ENCODE results near the gene FGGY.
"Not testable (repeated sequence)": the region's sequence is repeated elsewhere in the genome, so short reads cannot be mapped to it uniquely, and the experiment has no call there.

FGGY gene

DNA sequence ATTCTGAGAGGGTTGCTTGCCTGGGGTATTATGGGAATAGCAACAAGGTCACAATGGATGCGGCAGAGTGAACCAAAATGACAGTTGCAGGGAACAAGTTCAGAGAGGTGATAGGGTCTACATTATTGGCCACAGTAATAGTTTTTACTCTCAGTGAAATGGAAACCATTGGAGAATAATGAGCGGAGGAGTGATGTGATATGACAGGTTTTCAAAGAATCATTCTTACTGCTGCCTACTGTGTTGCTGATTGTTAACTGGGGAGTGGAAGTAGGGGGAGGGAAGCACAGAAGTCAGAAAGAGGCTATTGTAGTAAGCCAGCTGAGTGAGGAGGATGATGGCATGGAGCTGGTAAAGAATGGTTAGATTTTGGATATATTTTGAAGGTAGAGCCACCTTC is 322.7 kb downstream of the FGGY start:
- no peaks in the 10 kb centered on the region for H3K36me3 ChIP-seq (ENCODE audit: insufficient read depth, low read depth, low read length)
- no peak overlapping the region for H3K27ac ChIP-seq (ENCODE audit: low read length)
- no peaks in the 10 kb centered on the region for H3K27me3 ChIP-seq (ENCODE audit: insufficient read depth, low read length)
- no peaks in the 10 kb centered on the region for H3K4me1 ChIP-seq (ENCODE audit: insufficient read depth, low read length)
- no peak overlapping the region for H3K4me3 ChIP-seq (ENCODE audit: low read length)
- H3K9me3 ChIP-seq (ENCODE audit: insufficient read depth, low read depth, low read length), result no peaks in the 10 kb centered on the region
- H3K9ac ChIP-seq (ENCODE audit: low read depth, low read length), result no peak overlapping the region

DNA sequence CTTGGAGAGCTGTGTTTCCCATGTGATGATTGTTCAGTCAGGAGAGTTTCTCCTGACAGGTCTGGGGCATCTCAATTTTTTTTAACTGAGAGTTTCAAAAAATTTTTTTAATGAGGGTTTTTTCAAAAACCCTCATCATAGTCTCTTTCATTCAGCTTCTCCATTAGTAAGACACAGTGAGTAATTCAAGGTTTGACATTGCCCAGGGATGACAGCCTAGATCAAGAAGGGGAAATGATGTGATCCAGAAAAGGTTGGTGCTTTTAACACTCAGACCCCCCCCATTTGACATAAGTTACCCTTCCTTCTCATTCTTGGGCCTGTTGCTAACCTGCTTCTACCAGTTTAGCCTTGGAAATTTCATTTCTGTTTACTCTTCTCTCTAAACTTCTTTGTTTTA is 328.5 kb downstream of the FGGY start:
- Histone ChIP-seq H3K36me3 (ENCODE audit: insufficient read depth, low read depth, low read length) (no peaks in the 10 kb centered on the region), H3K27me3 (ENCODE audit: insufficient read depth, low read length) (no peaks in the 10 kb centered on the region), H3K9ac (ENCODE audit: low read depth, low read length) (no peak overlapping the region), H3K4me3 (ENCODE audit: low read length) (no peak overlapping the region), H3K9me3 (ENCODE audit: insufficient read depth, low read depth, low read length) (no peaks in the 10 kb centered on the region), H3K4me1 (ENCODE audit: insufficient read depth, low read length) (no peaks in the 10 kb centered on the region), H3K27ac (ENCODE audit: low read length) (no peak overlapping the region)

DNA sequence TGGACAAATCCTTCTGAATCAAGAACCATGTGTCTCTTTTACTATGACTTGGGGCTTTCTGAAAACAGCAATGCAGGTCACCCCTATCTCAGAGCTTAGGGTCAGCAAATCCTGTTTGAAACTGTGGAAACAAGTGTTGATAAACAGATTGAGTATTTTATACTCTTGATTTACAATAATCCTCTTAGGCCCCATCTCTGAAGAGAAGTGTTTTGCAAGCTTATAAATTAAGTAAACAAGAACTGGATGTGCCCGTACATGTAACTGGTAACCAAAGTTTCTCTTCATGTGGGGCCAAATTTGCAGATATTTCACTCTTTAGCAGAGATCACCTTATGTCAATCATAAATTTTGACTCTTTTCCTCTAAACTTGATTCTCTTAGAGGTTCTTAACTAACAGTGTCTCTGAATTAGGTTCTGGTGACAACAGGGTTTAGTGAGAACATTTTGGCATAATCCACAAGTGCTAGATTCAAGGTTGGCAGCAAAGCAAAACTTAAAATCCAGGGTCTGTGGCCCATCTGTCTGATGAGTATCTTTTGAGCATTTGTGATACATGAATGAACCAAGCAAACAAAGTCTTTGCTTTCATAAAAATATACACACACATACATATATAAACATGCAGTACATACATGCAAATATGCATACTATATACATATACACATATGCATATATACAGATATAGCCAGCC is 334.8 kb downstream of the FGGY start:
- Histone ChIP-seq H3K9me3 (ENCODE audit: insufficient read depth, low read depth, low read length) (no peaks in the 10 kb centered on the region), H3K36me3 (ENCODE audit: insufficient read depth, low read depth, low read length) (no peaks in the 10 kb centered on the region), H3K27me3 (ENCODE audit: insufficient read depth, low read length) (no peaks in the 10 kb centered on the region), H3K9ac (ENCODE audit: low read depth, low read length) (no peak overlapping the region), H3K4me3 (ENCODE audit: low read length) (no peak overlapping the region), H3K4me1 (ENCODE audit: insufficient read depth, low read length) (no peaks in the 10 kb centered on the region), H3K27ac (ENCODE audit: low read length) (no peak overlapping the region)

DNA sequence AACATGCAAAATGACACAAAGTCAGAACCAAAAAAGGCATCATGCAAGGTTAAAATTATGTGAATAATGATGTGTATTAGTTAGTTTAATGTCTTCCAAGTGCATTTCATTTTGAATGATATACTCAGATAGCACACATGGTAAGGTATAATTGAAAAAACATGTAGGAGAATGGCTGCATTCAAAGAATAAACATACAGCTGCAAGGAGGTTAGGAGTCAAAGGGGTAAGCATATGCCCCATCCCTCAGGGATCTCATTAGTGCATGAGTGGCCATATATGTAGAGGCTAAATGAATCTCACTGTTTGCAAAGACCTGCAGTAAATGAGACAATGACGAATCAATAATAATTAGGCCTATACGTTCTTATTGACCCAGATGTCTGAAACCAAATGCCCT is 338.2 kb downstream of the FGGY start:
- no peak overlapping the region for H3K9ac ChIP-seq (ENCODE audit: low read depth, low read length)
- no peaks in the 10 kb centered on the region for H3K36me3 ChIP-seq (ENCODE audit: insufficient read depth, low read depth, low read length)
- no peaks in the 10 kb centered on the region for H3K27me3 ChIP-seq (ENCODE audit: insufficient read depth, low read length)
- H3K4me1 ChIP-seq (ENCODE audit: insufficient read depth, low read length), result peaks cover 2% of the 10 kb centered on the region; the same call in 1 of the 2 replicates
- no peak overlapping the region for H3K27ac ChIP-seq (ENCODE audit: low read length)
- H3K4me3 ChIP-seq (ENCODE audit: low read length), result no peak overlapping the region
- no peaks in the 10 kb centered on the region for H3K9me3 ChIP-seq (ENCODE audit: insufficient read depth, low read depth, low read length)

DNA sequence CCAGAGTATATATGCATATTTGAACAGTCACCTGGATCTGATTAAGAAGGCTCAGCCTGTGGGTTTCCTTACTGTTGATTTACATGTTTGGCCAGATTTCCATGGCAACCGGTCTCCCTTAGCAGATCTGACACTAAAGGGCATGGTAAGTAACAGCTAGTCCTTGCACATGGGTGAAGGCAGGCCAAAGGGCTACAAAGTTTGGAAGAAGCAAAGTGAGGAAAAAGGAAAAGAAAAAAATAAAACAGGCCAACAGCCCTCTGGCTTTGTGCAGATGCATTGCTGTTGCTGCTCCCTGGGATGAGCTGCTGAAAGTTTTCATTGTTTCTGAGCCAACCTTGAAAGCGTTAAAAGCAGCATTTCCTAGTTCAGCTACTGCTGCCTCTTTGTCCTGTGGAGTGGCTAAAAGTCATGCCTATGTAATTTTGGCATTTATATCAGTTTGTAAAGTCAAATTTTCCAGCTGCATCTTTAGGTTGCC is 341.4 kb downstream of the FGGY start:
- no peaks in the 10 kb centered on the region for H3K9me3 ChIP-seq (ENCODE audit: insufficient read depth, low read depth, low read length)
- no peak overlapping the region for H3K9ac ChIP-seq (ENCODE audit: low read depth, low read length)
- H3K4me1 ChIP-seq (ENCODE audit: insufficient read depth, low read length), result peaks cover 2% of the 10 kb centered on the region; the same call in 1 of the 2 replicates
- H3K4me3 ChIP-seq (ENCODE audit: low read length), result no peak overlapping the region
- no peaks in the 10 kb centered on the region for H3K27me3 ChIP-seq (ENCODE audit: insufficient read depth, low read length)
- no peak overlapping the region for H3K27ac ChIP-seq (ENCODE audit: low read length)
- H3K36me3 ChIP-seq (ENCODE audit: insufficient read depth, low read depth, low read length), result no peaks in the 10 kb centered on the region

DNA sequence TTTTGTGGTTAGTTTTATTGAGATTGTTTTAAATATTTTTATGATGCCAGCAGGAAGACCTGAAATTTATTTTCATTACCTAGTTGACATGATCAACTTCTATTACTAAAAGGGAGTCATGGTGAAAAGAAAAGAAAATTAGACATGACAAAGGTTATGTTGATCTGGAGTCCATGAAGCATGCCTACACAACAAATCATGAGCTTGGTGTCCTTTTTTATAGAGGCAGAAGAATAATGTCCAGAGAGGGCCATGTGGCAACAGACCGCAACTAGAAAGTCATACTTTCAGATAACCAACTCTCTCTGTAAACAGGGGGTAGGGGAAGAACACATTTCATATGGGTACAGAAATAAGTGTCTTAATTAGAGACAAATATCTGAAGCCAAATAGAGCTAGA is 342.4 kb downstream of the FGGY start:
- no peaks in the 10 kb centered on the region for H3K36me3 ChIP-seq (ENCODE audit: insufficient read depth, low read depth, low read length)
- H3K27ac ChIP-seq (ENCODE audit: low read length), result no peak overlapping the region
- H3K9me3 ChIP-seq (ENCODE audit: insufficient read depth, low read depth, low read length), result no peaks in the 10 kb centered on the region
- no peak overlapping the region for H3K4me3 ChIP-seq (ENCODE audit: low read length)
- no peaks in the 10 kb centered on the region for H3K27me3 ChIP-seq (ENCODE audit: insufficient read depth, low read length)
- peaks cover 2% of the 10 kb centered on the region; the same call in 1 of the 2 replicates for H3K4me1 ChIP-seq (ENCODE audit: insufficient read depth, low read length)
- H3K9ac ChIP-seq (ENCODE audit: low read depth, low read length), result no peak overlapping the region

DNA sequence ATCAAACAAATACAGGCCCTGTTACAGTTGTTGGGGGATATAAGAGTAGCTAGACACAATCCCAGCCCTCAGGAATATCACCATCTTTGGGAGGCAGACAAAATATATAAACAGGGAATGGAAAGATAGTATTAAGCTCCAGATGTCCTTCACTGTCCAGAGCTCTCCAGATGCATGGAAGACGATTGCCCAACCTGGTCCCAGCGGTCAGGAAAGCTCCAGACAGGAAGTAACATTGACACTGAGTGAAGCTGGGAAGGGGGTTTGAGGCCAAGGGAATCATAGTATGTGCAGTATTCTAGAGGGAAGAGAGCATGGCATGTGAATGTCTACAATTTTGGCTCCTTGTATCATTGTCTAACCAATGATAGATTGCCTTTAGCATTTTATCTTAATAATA is 344.0 kb downstream of the FGGY start:
- no peak overlapping the region for H3K9ac ChIP-seq (ENCODE audit: low read depth, low read length)
- no peak overlapping the region for H3K4me3 ChIP-seq (ENCODE audit: low read length)
- peaks cover 2% of the 10 kb centered on the region; the same call in 1 of the 2 replicates for H3K4me1 ChIP-seq (ENCODE audit: insufficient read depth, low read length)
- no peaks in the 10 kb centered on the region for H3K27me3 ChIP-seq (ENCODE audit: insufficient read depth, low read length)
- H3K9me3 ChIP-seq (ENCODE audit: insufficient read depth, low read depth, low read length), result no peaks in the 10 kb centered on the region
- H3K27ac ChIP-seq (ENCODE audit: low read length), result no peak overlapping the region
- no peaks in the 10 kb centered on the region for H3K36me3 ChIP-seq (ENCODE audit: insufficient read depth, low read depth, low read length)

DNA sequence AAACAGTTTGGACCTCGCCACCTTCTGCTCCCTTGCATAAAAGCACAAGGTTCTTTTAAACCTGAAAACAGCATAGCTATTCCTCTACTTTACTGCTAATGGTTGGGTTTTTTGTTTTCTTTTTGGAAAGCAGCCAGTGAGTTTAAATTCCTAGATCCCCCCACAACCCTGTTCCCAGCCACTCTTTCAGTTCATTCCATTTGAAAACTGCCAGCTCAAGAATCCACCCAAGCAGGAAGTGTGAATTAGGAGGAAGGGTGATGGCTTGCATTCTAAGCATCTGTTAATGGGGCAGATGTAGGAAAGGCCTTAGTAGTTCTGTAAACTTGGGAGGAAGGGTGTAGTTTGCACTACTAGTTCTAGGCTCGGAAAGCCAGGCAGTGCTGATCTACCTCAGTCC is 344.9 kb downstream of the FGGY start:
- H3K36me3 ChIP-seq (ENCODE audit: insufficient read depth, low read depth, low read length), result no peaks in the 10 kb centered on the region
- no peak overlapping the region for H3K4me3 ChIP-seq (ENCODE audit: low read length)
- H3K9ac ChIP-seq (ENCODE audit: low read depth, low read length), result no peak overlapping the region
- no peaks in the 10 kb centered on the region for H3K9me3 ChIP-seq (ENCODE audit: insufficient read depth, low read depth, low read length)
- peaks cover 2% of the 10 kb centered on the region; the same call in 1 of the 2 replicates for H3K4me1 ChIP-seq (ENCODE audit: insufficient read depth, low read length)
- H3K27ac ChIP-seq (ENCODE audit: low read length), result no peak overlapping the region
- H3K27me3 ChIP-seq (ENCODE audit: insufficient read depth, low read length), result no peaks in the 10 kb centered on the region

DNA sequence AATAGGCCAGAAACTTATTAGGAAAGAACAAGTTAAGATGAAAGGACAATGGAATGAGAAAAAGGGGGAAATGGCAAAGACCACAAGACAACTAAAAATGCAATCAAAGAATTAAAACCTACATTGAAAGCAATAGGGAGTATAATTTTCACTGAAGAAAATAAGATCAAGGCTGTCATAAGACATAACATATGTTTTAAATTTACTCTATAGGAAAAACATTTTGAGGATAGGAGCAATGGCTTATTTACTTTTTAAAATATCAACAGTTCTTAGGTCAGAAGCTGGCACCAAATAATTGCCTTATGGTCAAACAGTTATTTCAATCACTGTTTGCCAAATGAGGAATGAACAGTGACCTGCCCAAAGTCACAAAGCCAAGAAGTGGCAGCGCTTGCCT is 346.6 kb downstream of the FGGY start:
- no peak overlapping the region for H3K9ac ChIP-seq (ENCODE audit: low read depth, low read length)
- no peaks in the 10 kb centered on the region; the same call in 1 of the 2 replicates for H3K4me1 ChIP-seq (ENCODE audit: insufficient read depth, low read length)
- no peaks in the 10 kb centered on the region for H3K9me3 ChIP-seq (ENCODE audit: insufficient read depth, low read depth, low read length)
- no peak overlapping the region for H3K27ac ChIP-seq (ENCODE audit: low read length)
- H3K4me3 ChIP-seq (ENCODE audit: low read length), result no peak overlapping the region
- H3K27me3 ChIP-seq (ENCODE audit: insufficient read depth, low read length), result no peaks in the 10 kb centered on the region
- no peaks in the 10 kb centered on the region for H3K36me3 ChIP-seq (ENCODE audit: insufficient read depth, low read depth, low read length)

DNA sequence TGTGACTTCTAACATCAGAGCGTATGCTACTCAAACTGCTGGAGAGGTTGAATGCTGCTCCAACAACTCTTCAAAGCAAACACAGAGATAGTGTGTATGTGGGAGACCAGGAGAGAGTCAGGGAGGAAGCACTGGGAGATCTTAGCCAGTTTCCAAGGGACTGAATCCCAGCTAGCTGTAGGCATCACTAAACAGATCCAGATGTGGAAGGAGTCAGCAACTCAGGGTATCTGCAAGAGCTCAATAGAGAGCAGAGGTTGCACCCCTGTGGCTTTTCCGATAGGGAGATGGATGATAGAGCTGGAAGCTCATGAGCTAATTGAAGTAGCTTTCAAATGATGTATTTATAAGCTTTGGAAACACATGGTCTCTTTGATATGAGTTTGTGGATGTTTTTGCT is 349.0 kb downstream of the FGGY start:
- no peak overlapping the region for H3K9ac ChIP-seq (ENCODE audit: low read depth, low read length)
- H3K27ac ChIP-seq (ENCODE audit: low read length), result no peak overlapping the region
- H3K4me3 ChIP-seq (ENCODE audit: low read length), result no peak overlapping the region
- no peaks in the 10 kb centered on the region for H3K36me3 ChIP-seq (ENCODE audit: insufficient read depth, low read depth, low read length)
- no peaks in the 10 kb centered on the region for H3K9me3 ChIP-seq (ENCODE audit: insufficient read depth, low read depth, low read length)
- H3K4me1 ChIP-seq (ENCODE audit: insufficient read depth, low read length), result no peaks in the 10 kb centered on the region
- H3K27me3 ChIP-seq (ENCODE audit: insufficient read depth, low read length), result no peaks in the 10 kb centered on the region

DNA sequence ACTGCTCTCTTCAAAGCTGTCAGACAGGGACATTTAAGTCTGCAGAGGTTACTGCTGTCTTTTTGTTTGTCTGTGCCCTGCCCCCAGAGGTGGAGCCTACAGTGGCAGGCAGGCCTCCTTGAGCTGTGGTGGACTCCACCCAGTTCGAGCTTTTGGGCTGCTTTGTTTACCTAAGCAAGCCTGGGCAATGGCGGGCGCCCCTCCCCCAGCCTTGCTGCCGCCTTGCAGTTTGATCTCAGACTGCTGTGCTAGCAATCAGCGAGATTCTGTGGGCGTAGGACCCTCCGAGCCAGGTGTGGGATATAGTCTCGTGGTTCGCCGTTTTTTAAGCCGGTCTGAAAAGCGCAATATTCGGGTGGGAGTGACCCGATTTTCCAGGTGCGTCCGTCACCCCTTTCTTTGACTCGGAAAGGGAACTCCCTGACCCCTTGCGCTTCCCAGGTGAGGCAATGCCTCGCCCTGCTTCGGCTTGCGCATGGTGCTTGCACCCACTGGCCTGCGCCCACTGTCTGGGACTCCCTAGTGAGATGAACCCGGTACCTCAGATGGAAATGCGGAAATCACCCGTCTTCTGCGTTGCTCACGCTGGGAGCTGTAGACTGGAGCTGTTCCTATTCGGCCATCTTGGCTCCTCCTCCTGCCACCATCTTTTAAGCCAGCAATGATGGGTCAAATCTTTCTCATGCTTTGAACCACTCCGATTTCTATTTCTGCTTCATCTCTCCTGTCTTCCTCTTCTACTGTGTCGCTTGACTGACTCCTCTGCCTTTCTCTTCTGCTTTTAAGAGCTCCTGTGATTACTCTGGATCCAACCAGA is 356.5 kb downstream of the FGGY start:
- H3K4me1 ChIP-seq (ENCODE audit: insufficient read depth, low read length); H3K9me3 ChIP-seq (ENCODE audit: insufficient read depth, low read depth, low read length); H3K27ac ChIP-seq (ENCODE audit: low read length); H3K36me3 ChIP-seq (ENCODE audit: insufficient read depth, low read depth, low read length); H3K4me3 ChIP-seq (ENCODE audit: low read length); H3K27me3 ChIP-seq (ENCODE audit: insufficient read depth, low read length); H3K9ac ChIP-seq (ENCODE audit: low read depth, low read length): not testable (repeated sequence)

DNA sequence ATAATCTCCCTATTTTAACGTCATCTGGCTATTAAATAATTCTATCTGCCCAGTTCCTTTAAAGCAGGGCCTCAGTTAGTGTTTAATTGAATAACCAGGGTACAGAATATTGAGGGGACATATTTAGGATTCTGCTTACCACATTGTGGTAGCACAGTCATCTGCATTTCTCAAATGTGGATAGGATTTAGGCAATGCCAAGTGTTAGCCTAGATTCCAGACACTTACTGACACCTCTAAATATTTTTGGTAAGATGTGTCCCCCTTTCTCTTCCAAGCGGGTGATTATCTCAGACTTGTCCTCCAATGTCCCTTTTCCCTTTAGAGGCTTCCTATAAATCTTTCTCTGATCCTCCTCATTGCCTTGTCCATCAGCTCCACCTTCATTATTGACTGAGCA is 357.1 kb downstream of the FGGY start:
- Histone ChIP-seq H3K4me3 (ENCODE audit: low read length) (no peak overlapping the region), H3K27ac (ENCODE audit: low read length) (no peak overlapping the region)

More for the DNA sequence above, 357.1 kb downstream of the FGGY start:
- Histone ChIP-seq H3K27me3 (ENCODE audit: insufficient read depth, low read length) (no peaks in the 10 kb centered on the region), H3K9ac (ENCODE audit: low read depth, low read length) (no peak overlapping the region), H3K36me3 (ENCODE audit: insufficient read depth, low read depth, low read length) (no peaks in the 10 kb centered on the region), H3K4me1 (ENCODE audit: insufficient read depth, low read length) (no peaks in the 10 kb centered on the region), H3K9me3 (ENCODE audit: insufficient read depth, low read depth, low read length) (no peaks in the 10 kb centered on the region)

Measured in iPS-20b (cell line).